Fibroblast of pulmonary artery (primary cell): ENCODE measurements around the gene PLCL1.

ENCODE experiments used
- DNase-seq: peaks from one replicate; pipeline ENCODE4 v3.0.0-alpha.2; 2010; ENCODE audit warnings: low read depth
- H3K4me3 ChIP-seq: replicated peaks from 2 replicates; pipeline ENCODE4 v1.5.1; 2011; ENCODE audit warnings: low read depth, mild to moderate bottlenecking, control low read depth, low read length, moderate library complexity
- CTCF ChIP-seq: IDR thresholded peaks from 2 replicates; pipeline ENCODE4 v1.5.1; 2011; ENCODE audit warnings: mild to moderate bottlenecking, control low read depth, low read length, inconsistent platforms; ENCODE audit errors: missing control alignments

The PLCL1 gene

GRCh38 chr2:197784956-197785941 lies 19.1 kb upstream of the PLCL1 start, which contains the start of gene BOLL:
TSS of gene BOLL (minus strand) at chr2:197785319. CDS start at chr2:197781850, 3,469 bp downstream.
- no peak within 1 kb of the TSS for H3K4me3 ChIP-seq
- DNase-seq: no peak
- no peak for TF ChIP-seq CTCF

- DNase-seq: no peak
- TF ChIP-seq CTCF: peak; percentile 33
- no peak overlapping the region for H3K4me3 ChIP-seq
Observed at GRCh38 chr2:197786010-197786877, 18.1 kb upstream of the PLCL1 start.

GRCh38 chr2:197793456-197793855 lies 10.9 kb upstream of the PLCL1 start:
- DNase-seq: no peak
- H3K4me3 ChIP-seq: no peak overlapping the region
- TF ChIP-seq CTCF: no peak

GRCh38 chr2:197795277-197795676 lies 9.1 kb upstream of the PLCL1 start:
- DNase-seq: no peak
- TF ChIP-seq CTCF: no peak

GRCh38 chr2:197798187-197798586 lies 6.2 kb upstream of the PLCL1 start:
- TF ChIP-seq CTCF: no peak

More at GRCh38 chr2:197795277-197795676, 9.1 kb upstream of the PLCL1 start:
- H3K4me3 ChIP-seq: no peak overlapping the region

GRCh38 chr2:197799068-197799467 lies 5.3 kb upstream of the PLCL1 start:
- no peak overlapping the region for H3K4me3 ChIP-seq
- no peak for TF ChIP-seq CTCF
- DNase-seq: no peak

More at GRCh38 chr2:197798187-197798586, 6.2 kb upstream of the PLCL1 start:
- H3K4me3 ChIP-seq: no peak overlapping the region
- DNase-seq: no peak
